WERI-Rb-1 (cell line): ENCODE measurements around the gene MBOAT7.
"Not testable (repeated sequence)": the region's sequence is repeated elsewhere in the genome, so short reads cannot be mapped to it uniquely, and the experiment has no call there.

Experiments
- DNase-seq: peaks from one replicate; pipeline ENCODE4 v3.0.0-alpha.2; 2020
- H3K27ac ChIP-seq: fragments of 250-450 bp; sonication (Bioruptor Pico); 2 replicates; pipeline ENCODE4 v1.5.1; 2020; ENCODE audit warnings: mild to moderate bottlenecking, moderate library complexity
- H3K27me3 ChIP-seq: fragments of 250-450 bp; sonication (Bioruptor Pico); 2 replicates; pipeline ENCODE4 v1.5.1; 2021; ENCODE audit warnings: mild to moderate bottlenecking, low read depth, moderate library complexity; ENCODE audit not compliant: insufficient read depth, severe bottlenecking
- H3K36me3 ChIP-seq: fragments of 250-450 bp; sonication (Bioruptor Pico); 2 replicates; pipeline ENCODE4 v1.5.1; 2020; ENCODE audit warnings: mild to moderate bottlenecking, moderate library complexity
- H3K4me3 ChIP-seq: 2 replicates; pipeline ENCODE4 v1.5.1; 2011; ENCODE audit warnings: low read depth, mild to moderate bottlenecking, control low read depth, low read length
- H3K9me3 ChIP-seq: fragments of 250-450 bp; sonication (Bioruptor Pico); 2 replicates; pipeline ENCODE4 v1.5.1; 2021; ENCODE audit warnings: mild to moderate bottlenecking, moderate library complexity; ENCODE audit not compliant: severe bottlenecking
- TF ChIP-seq, protein P1 (sequence below): IDR thresholded peaks from 2 replicates; pipeline ENCODE4 v1.5.1; 2011; ENCODE audit warnings: low read depth, mild to moderate bottlenecking, control low read depth, inconsistent platforms, low read length

MBOAT7 gene

DNA sequence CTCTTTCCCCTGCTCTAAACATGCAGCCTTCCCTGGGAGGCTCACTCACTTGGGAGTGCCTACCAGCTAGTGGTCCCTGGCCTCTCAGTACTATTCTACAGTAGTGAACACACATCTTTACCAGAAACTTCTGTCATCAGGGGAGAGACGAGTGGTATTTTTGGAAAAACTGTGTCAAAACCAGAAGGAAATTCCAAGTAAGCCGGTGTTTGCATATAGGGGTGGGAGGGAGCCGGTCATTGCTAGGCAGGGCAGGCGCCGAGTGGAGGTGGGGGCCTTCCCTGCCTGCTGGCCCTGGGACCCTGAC is 18.2 kb upstream of the MBOAT7 start:
- Histone ChIP-seq H3K36me3 (peaks cover 75% of the 10 kb centered on the region), H3K27me3 (no peaks in the 10 kb centered on the region), H3K27ac (no peak overlapping the region), H3K4me3 (no peak overlapping the region), H3K9me3 (no peaks in the 10 kb centered on the region)
- no peak for DNase-seq
- TF ChIP-seq, protein P1, sequence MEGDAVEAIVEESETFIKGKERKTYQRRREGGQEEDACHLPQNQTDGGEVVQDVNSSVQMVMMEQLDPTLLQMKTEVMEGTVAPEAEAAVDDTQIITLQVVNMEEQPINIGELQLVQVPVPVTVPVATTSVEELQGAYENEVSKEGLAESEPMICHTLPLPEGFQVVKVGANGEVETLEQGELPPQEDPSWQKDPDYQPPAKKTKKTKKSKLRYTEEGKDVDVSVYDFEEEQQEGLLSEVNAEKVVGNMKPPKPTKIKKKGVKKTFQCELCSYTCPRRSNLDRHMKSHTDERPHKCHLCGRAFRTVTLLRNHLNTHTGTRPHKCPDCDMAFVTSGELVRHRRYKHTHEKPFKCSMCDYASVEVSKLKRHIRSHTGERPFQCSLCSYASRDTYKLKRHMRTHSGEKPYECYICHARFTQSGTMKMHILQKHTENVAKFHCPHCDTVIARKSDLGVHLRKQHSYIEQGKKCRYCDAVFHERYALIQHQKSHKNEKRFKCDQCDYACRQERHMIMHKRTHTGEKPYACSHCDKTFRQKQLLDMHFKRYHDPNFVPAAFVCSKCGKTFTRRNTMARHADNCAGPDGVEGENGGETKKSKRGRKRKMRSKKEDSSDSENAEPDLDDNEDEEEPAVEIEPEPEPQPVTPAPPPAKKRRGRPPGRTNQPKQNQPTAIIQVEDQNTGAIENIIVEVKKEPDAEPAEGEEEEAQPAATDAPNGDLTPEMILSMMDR, result no peak

DNA sequence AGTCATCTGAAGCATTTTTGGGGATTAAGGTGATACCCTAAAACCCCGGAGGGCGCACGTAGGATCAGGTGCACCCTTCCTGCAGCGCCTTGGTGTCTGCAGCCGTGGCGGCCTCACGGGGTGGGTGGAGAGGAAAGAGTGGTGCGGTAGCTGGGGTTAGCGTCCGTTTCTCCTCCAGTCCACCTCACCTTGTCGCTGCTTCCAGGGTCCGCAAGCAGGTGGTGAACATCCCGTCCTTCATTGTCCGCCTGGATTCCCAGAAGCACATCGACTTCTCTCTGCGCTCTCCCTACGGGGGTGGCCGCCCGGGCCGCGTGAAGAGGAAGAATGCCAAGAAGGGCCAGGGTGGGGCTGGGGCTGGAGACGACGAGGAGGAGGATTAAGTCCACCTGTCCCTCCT is 17.8 kb upstream of the MBOAT7 start:
- peaks cover 79% of the 10 kb centered on the region for H3K36me3 ChIP-seq
- not testable (repeated sequence) for H3K9me3 ChIP-seq, H3K27ac ChIP-seq, H3K4me3 ChIP-seq, H3K27me3 ChIP-seq, DNase-seq

DNA sequence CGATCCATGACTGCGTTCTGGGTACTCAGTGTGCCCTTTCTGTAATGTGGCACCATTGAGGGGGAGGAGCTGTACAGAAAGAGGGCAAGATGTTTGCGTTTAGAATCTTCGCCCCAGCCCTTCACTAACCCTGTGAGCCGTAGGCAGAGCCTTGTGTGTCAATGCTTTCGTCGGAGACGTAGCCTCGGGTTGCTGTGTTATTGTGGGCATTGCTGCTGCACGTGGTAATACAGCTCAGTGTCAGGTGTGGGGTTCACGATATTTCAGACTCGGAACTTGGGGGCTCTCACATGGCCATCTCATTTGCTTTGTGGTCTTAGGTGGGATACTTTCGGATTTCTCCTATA is 17.4 kb upstream of the MBOAT7 start:
- TF ChIP-seq, protein P1, result no peak
- no peak overlapping the region for H3K4me3 ChIP-seq
- no peaks in the 10 kb centered on the region for H3K9me3 ChIP-seq
- no peak for DNase-seq
- H3K27ac ChIP-seq, result no peak overlapping the region
- peaks cover 83% of the 10 kb centered on the region for H3K36me3 ChIP-seq
- H3K27me3 ChIP-seq, result no peaks in the 10 kb centered on the region

DNA sequence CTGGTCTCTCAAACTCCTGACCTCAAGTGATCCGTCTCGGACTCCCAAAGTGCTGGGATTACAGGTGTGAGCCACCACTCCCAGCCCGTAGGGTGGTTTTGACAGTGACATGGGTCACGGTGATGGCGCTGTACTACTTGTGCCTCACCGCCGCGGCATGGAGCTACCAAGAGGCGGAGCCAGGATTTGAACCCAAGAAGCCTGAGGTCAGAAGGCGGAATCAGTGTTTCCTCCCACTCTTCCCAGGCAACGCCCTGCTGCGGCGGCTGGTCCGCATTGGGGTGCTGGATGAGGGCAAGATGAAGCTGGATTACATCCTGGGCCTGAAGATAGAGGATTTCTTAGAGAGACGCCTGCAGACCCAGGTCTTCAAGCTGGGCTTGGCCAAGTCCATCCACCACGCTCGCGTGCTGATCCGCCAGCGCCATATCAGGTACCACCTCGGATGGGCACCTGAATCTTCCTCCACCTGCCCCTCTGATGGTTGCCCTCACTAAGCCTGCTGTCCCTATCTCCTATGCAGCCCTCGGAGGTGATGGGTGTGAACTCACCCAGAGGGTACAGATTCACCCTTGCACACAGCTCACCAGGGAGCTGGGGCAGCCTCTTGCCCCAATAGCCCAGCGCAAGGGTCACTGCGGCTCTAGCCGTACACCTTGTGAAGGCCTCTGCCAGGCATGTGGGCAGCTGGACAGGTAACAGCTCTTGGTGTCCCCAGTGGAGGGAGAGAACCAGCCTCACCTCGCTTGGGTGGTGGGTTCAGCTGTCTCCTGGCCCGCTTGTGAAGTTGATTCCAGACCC is 16.9 kb upstream of the MBOAT7 start:
- Histone ChIP-seq H3K36me3 (peaks cover 89% of the 10 kb centered on the region), H3K27ac (no peak overlapping the region), H3K4me3 (no peak overlapping the region), H3K27me3 (no peaks in the 10 kb centered on the region), H3K9me3 (no peaks in the 10 kb centered on the region)
- TF ChIP-seq, protein P1, result no peak
- DNase-seq, result no peak

DNA sequence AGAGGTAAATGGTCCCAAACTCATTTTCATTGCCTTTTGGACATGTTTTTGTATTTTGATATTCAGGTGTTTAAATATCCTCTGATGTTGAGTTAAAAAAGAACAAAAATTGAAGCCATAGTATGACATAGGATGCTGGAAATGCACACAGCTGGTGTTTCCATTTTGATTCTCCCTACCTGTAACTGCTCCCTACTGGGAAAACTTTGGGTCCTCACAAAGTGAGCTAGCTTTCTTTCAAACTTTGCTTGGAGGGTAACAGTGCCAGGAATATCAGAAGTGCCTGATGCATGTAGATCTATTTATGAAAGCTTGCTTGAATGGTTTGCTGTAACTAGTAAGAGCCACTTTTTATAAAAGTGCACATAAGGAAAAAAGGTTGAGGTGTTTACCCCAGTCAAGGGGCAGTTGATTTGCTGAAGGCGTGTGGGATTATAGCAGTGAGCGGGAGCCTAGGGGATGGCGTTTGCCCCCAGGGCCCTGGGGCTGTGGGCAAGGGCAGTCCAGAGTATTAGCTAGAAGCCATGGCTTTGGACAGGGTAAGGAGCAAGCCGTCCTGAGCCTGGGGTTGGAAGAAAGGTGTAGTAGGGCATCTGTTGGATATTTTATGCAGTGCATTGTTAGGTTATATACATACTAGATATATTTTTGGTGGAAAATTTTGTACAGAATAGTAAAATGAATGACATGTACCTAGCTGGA is 15.5 kb upstream of the MBOAT7 start:
- H3K27me3 ChIP-seq, result no peaks in the 10 kb centered on the region
- no peaks in the 10 kb centered on the region for H3K9me3 ChIP-seq
- no peak overlapping the region for H3K4me3 ChIP-seq
- peaks cover 93% of the 10 kb centered on the region for H3K36me3 ChIP-seq
- no peak for DNase-seq
- no peak overlapping the region for H3K27ac ChIP-seq
- TF ChIP-seq, protein P1, result no peak

DNA sequence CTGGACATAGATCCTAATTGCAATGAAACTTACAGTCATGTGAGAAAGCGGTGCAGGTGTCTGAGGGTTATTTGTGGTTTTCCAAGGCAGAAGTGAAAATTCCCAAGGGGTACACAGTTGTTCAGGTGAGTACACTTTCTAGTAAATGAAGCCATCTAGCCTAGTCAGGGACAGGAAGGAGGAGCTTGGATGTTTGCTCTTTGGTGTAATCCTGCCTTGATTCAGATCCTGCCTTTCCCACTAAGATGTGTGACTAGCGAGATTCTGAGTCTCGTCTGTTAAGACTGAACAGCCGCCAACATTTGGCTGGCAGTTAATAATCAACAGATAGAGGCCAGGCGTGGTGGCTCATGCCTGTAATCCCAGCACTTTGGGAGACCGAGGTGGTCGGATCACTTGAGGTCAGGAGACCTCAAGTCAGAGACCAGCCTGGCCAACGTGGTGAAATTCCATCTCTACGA is 13.8 kb upstream of the MBOAT7 start:
- Histone ChIP-seq H3K36me3 (peaks cover 75% of the 10 kb centered on the region), H3K9me3 (no peaks in the 10 kb centered on the region), H3K27me3 (no peaks in the 10 kb centered on the region), H3K4me3 (no peak overlapping the region), H3K27ac (no peak overlapping the region)
- no peak for DNase-seq
- TF ChIP-seq, protein P1, result no peak
